GM12801 (cell line): ENCODE measurements around the gene JAZF1.

Experiments
- CTCF ChIP-seq: IDR thresholded peaks from one replicate; pipeline ENCODE4 v1.5.1; 2011; ENCODE audit warnings: control low read depth; ENCODE audit not compliant: insufficient read length; ENCODE audit errors: extremely low read depth

JAZF1 gene

DNA sequence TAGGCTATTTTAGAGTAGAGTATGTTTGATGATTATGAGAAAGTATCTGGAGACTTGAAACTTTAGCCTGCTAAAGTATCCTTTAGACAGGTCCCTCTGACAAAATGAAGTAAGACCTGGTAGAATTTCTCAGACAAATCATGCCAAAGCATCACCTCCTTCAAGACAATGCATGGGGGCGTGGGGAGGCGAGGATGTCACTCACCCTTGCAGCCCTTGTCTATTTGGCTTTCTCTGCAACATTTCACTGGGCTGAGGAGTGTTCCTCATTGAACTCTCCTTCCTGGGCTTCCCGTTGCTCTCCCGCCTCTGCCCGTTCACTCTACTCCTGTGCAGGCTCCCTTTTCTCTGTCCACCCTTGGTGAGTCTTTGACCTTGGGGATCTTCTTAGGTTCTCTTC, 98.5 kb downstream of the JAZF1 start:
- no peak for TF ChIP-seq CTCF

DNA sequence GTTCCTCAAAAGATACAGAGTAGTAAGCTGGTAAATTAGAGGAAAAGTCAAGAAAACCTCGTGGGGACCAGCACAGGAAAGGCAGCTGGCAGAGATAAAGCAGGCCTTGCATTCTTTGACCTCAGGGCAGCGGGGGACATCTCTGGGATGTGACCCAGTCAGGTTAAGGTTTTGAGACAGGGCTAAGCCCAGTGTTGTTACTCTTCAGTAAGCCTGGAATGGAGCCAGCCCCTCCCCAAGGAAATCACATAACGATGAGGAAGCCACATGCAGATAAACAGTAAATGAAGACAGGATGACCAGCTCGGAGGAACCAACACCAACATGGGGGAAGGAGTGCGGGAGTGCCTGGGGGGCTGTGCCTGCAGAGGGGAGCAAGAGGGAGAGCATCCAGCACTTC, 99.6 kb downstream of the JAZF1 start:
- no peak for TF ChIP-seq CTCF

DNA sequence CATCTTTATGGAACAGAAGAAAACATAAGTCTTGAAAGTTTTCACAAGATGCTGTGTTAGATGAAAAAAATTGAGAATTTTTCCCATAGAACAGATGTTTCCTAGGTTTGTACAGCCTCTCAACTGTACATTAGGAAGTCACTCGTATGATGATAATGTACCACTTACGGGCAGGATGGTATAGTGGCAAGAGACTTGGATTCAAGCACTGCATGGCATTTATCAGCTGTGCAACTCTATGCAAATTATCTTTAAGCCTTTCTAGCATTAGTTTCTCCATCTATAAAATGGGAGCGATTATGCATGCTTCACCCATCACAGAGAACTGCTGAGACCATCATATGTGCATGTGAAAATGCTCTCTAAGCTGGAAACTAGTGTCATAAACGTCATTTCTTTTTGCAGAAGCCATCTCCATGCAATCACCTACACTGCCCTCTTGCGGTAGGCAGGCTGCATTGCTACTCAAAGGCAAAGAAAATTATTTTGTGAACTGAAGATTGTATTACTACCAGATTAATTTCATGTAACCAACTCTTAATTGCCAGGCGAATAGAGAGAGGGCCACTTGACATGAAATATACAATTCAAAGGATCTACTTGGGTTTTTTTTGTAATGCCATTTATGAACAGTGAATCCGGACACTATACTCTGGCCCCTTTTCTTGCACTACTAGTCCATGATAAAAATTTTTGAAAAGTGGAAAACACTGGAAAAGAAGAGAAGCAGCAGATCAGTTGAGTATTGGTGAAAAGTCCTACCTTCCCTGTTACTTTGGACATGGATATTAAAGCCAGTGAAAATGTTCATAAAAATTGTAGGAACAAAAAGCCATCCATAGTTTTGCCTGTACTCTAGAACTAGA, 102.3 kb downstream of the JAZF1 start:
- peak; percentile 75 for TF ChIP-seq CTCF

- TF ChIP-seq CTCF = no peak
Observed at GRCh38 chr7:28077616-28078015, 103.0 kb downstream of the JAZF1 start.

DNA sequence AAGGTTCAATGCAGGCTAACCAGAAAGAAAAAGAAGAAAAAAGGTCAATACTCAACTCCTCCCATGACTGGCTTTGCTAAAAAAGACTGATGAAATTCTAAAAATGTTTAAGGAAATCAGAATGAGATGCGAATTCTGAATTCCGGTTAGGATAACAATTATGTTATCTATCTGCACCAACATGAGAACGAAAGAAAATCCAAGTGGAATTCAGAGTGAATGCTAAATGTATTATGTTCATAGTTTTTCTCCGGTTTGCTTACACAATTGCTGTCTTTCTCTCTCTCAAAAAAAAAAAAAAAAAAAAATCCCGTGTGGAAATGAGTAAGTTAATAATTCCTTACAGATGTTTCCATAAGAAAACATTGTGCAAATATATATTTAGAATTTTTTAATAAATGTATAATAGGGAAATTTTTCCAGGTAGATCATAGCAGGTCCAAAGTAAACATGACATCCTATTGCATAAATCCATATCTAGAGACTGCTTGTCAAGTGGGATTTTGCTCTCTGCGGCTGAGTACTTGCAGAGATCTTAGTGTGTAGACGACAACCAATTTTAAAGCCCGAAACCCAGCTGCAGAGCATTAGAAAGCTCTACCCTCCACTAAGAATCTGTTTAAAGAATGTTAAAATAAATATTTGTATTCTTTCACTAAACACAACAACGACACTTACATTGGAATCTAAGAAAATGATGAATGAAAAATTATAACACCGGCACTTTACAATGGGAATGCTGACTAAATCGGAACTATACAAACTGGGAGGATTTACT, 104.0 kb downstream of the JAZF1 start:
- TF ChIP-seq CTCF = no peak

GRCh38 chr7:28075674-28076358, 104.8 kb downstream of the JAZF1 start:
- TF ChIP-seq CTCF = no peak

- TF ChIP-seq CTCF = no peak
Observed at GRCh38 chr7:28072876-28073514, 107.6 kb downstream of the JAZF1 start.
